HG03575 (cell line): Measurements from ENCODE around the gene HEXD.

Experiments
- ATAC-seq: cut with Tn5 transposase; IDR thresholded peaks from one replicate; pipeline ENCODE4 v1.9.1; 2021; ENCODE audit not compliant: unreplicated experiment, insufficient number of reproducible peaks, low FRiP score; ENCODE audit errors: extremely low read depth

HEXD gene

GRCh38 chr17:82470065-82470464 lies 51.9 kb downstream of the HEXD start:
- no peak for ATAC-seq

- ATAC-seq = no peak
Observed at GRCh38 chr17:82474223-82475010, 56.3 kb downstream of the HEXD start.

GRCh38 chr17:82475458-82475857 lies 57.3 kb downstream of the HEXD start:
- no peak for ATAC-seq

DNA sequence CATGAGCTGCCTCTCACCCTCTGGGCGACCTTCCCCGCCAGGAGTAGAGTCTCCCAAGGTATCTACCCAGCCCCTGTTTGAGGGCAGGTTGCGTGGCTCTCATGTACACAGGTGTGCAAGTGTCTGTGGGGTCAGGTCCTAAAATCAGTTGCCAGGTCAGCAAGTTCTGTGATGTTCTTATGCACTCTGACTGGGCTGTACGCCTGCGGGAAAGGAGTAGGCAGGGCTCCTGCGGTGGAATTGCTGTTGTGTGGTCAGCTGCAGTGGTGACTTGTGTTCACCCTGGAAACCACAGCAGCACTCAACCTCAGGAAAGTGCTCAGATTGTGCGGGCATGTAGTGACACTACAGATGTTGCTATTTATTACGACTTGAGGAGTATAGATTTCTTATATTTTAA lies 59.8 kb downstream of the HEXD start:
- ATAC-seq = no peak

GRCh38 chr17:82479602-82480001 lies 61.5 kb downstream of the HEXD start:
- no peak for ATAC-seq

DNA sequence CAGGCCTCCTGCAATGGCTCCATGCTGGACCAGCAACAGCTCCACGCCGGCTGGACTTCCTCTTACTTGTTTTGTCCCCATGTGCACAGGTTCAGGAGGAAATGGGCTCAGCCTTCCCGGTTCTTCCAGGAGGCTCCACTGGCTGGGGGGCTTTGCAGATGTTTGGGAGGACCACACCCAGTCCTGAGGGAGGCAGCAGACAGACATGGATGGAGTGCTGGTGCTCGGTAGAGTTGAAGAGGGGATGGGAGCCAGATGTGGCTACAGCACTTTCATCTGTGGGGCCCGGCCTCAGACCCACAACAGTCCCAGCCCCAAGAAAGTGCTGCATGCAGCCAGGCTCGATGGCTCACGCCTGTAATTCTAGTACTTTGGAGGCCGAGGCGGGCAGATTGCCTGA lies 62.2 kb downstream of the HEXD start:
- no peak for ATAC-seq

DNA sequence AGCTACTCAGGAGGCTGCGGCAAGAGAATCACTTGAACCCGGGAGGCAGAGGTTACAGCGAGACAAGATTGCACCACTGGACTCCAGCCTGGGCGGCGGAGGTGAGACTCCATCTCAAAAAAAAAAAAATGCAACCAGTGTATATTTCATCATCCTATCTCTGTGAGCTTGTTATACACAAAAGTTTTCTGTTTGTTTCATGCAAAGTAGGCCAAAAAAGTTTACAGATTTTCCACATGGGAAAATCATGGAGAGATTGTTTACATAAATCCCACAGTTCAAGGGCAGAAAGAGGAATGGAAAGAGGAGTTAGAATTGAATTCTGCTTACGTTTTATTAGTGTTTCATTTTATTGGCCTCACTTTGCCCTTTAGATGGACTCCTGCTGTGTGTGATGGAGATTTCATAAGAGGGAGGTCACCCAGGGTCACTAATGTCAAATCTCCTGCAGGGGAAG lies 65.1 kb downstream of the HEXD start:
- ATAC-seq = no peak

DNA sequence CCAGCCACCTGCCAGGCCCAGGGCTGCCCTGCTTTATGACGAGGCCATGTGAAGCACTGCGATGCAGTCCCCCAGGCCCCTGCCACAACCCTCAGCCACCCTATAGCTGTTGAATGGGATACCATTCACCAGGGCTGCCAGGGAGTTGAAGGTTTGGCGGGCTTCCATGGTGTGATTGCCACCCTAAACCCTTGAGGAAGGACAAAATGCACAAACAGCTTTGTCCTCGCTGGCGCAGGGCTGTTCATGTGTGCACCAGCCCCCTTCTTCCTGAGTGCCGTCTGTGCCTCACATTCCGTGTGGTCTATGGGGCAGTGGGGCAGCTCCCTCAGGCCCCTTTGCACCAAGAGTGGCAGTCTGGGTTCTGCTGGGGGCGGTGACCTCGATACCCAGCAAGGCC lies 65.7 kb downstream of the HEXD start:
- no peak for ATAC-seq

DNA sequence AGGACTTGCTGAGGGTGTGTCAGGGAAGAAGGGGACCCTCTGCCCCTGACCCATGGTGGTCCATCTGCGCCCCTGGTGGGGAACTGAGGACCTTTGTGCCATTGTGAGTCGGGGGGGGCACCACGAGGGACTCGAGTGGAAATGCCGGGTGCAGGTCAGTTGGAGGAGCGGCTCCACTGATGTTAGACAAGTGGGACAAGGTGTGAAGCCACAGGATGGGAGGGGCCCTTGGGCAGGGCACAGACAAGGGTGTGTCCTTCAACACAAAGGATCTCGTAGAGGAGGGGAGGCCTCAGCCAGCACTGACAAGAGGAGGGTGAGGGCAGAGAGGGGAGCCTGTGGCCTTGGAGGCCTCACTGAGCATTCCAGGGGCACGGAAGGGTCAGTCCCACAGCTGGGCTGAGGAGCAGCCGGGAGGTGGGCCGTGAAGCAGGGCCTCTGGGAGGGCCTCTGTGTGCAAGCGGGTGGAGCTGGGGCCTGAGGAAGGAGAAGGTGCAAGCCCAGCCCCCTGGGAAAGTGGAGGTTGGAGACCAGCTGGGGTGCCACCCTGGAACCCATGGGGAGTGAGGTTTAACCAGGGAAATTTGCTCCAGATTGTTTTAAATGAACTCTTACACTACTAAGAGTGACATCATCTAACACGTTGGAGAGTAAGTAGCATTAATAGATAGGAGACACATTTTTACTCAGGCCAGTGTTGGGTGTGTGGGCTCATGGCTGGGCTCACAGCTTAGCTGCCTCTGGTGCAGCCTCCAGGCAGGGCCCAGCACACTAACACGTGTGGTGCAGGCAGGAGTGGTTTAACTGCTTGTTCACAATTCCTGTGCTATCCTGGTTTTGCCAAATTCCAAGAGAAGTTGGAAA lies 68.3 kb downstream of the HEXD start:
- ATAC-seq = no peak

DNA sequence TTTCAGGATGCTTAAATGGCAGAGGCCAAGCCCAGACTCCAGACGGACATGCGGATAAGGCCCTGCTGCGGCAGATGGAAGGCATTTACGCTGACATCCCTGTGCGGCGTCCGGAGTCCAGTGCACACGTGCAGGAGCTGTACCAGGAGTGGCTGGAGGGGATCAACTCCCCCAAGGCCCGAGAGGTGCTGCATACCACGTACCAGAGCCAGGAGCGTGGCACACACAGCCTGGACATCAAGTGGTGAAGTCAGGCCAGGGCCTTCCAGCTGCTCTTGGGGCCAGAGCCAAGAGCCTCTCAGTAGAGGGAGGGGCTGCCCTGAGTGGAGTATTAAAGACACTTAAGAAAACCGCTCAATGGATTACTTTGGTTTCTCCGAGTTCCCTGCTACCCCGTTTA lies 69.8 kb downstream of the HEXD start:
- ATAC-seq = no peak

GRCh38 chr17:82489117-82489516 lies 71.0 kb downstream of the HEXD start:
- ATAC-seq = no peak

DNA sequence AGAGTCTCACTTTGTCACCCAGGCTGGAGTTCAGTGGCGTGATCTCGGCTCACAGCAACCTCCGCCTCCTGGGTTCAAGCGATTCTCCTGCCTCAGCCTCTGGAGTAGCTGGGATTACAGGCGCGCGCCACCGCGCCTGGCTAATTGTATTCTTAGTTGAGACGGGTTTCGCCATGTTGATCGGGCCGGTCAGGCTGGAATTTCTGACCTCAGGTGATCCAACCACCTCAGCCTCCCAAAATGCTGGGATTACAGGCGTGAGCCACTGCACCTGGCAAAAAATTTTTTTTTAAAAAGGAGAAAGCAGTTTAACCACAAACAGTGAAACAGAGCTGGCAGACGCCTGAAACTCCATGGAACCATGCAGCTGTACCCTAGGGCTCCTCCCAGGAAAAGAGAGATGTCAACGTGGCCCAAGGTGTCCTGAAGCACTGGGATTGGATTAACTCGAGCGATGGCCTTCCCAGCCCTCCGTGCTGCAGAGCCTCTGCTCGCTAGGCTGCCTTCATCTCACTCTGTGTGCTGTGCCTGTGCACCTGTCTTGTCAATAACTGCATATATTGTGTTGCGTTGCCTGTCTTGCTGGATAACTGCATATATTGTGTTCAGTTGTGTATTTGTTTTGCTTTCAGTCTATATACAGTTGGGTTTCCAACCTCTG lies 71.8 kb downstream of the HEXD start:
- ATAC-seq = no peak

GRCh38 chr17:82490512-82491195 lies 72.5 kb downstream of the HEXD start:
- no peak for ATAC-seq

DNA sequence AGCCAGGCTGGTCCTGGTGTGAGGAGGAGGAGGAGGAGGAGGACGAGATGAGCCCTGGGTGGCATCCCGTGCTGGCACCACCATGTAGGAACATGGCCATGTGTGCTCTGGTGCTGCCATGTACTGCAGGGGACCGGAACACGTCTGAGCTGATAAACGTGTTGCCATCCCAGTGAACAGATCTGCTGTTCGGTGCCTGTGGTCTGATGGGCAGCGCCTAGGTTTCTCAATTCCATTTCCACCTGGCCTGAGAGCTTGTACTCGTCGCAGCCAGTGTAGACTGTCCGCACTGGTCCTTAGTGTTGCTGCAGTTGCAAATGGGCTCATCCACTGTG lies 73.0 kb downstream of the HEXD start:
- ATAC-seq = no peak

DNA sequence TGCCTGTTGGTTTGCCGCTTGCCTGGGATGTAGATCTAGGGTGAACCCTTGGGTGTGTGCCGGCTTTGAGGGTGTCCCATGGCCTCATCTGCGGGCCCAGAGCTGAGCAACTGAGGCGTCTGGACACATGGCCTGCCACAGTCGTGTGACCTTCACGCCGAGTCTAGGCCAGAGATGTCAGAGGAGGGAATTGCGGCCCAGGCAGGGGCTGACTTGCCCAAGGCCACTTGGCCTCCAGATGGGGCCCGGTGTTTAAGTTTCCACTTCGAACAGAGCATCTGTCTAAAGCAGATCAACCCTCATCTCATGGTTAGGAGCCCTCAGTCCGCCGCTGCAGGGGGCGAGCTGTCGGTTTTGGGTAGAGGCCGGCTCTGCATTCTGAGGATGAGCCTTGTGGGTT lies 73.4 kb downstream of the HEXD start:
- ATAC-seq = no peak
